Osteoblast (primary cell): Measurements from ENCODE around the gene THEM5. TPM values are rescaled to one million over a fixed set of nuclear protein-coding genes. Genes with fewer than 3 reads are reported as not detected.

Experiments
- DNase-seq: peaks from one replicate; pipeline ENCODE4 v3.0.0; 2011; ENCODE audit warnings: low spot score, mixed read lengths; ENCODE audit not compliant: insufficient read length; ENCODE audit errors: missing footprints
- H2AFZ ChIP-seq: 2 replicates; pipeline ENCODE4 v1.6.0; 2011; ENCODE audit warnings: mild to moderate bottlenecking, low read length
- H3K27ac ChIP-seq: 2 replicates; pipeline ENCODE4 v1.5.1; 2011; ENCODE audit warnings: mild to moderate bottlenecking, low read depth, low read length, moderate library complexity
- H3K27me3 ChIP-seq: 2 replicates; pipeline ENCODE4 v1.6.0; 2012; ENCODE audit warnings: mild to moderate bottlenecking, control low read depth, inconsistent platforms, low read length, moderate library complexity; ENCODE audit not compliant: insufficient read depth
- H3K36me3 ChIP-seq: 2 replicates; pipeline ENCODE4 v1.5.1; 2011; ENCODE audit warnings: mild to moderate bottlenecking, low read length, control low read depth, moderate library complexity; ENCODE audit not compliant: insufficient read depth
- H3K4me1 ChIP-seq: 2 replicates; pipeline ENCODE4 v1.5.1; 2011; ENCODE audit warnings: mild to moderate bottlenecking, low read length, control low read depth, moderate library complexity; ENCODE audit not compliant: insufficient read depth
- H3K4me2 ChIP-seq: 2 replicates; pipeline ENCODE4 v1.6.0; 2011; ENCODE audit warnings: mild to moderate bottlenecking, low read length; ENCODE audit not compliant: insufficient read depth
- H3K4me3 ChIP-seq: fragments of 200-600 bp; sonication (generic); 3 replicates; pipeline ENCODE4 v1.5.1; 2012; ENCODE audit warnings: mild to moderate bottlenecking, low read length, inconsistent platforms; ENCODE audit not compliant: insufficient read depth
- H3K79me2 ChIP-seq: 2 replicates; pipeline ENCODE4 v1.6.0; 2012; ENCODE audit warnings: mild to moderate bottlenecking, low read length, control low read depth, inconsistent platforms; ENCODE audit not compliant: insufficient read depth
- H3K9me3 ChIP-seq: 2 replicates; pipeline ENCODE4 v1.5.1; 2011; ENCODE audit warnings: low read depth, low read length, control low read depth
- H4K20me1 ChIP-seq: 2 replicates; pipeline ENCODE4 v1.6.0; 2012; ENCODE audit warnings: mild to moderate bottlenecking, low read length, control low read depth; ENCODE audit not compliant: insufficient read depth
- total RNA-seq: library from RNA; depleted of rRNA; stranded (reverse); fragments of >200 nt; gene quantifications from 2 replicates; pipeline ENCODE4 v1.2.3, GENCODE V29; 2012
- TF ChIP-seq, protein P1 (sequence below): IDR thresholded peaks from 2 replicates; pipeline ENCODE4 v1.5.1; 2011; ENCODE audit warnings: mild to moderate bottlenecking, low read depth, low read length, moderate library complexity; ENCODE audit errors: extremely low read depth

THEM5 gene
- total RNA-seq, 1 donor, result not detected

DNA sequence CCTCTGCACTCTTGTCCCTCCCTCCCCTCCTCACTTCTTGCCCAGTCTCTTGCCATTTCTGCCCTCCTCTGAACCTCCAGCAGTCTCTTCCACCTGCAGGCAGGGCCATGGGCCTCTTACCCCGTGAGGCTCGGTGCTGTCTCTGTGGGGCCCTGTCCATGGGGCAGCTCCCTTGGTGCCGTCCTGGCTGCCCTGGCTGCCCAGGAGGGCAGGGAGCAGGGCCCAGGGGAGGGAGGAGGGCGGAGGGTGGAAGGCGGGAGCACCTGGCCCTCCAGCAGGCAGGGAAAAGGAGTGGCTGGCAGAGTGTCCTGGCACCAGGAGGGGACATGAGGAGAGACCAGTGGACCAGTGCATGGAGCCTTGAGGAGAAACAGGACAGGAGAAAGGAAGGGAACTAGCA lies 21.9 kb downstream of the THEM5 start, which contains the start of gene RORC:
Gene RORC (minus strand): TSS at position 198 of the 400 bp plus-strand sequence. CDS start 38 bp downstream, at position 160.
- TF ChIP-seq, protein P1, sequence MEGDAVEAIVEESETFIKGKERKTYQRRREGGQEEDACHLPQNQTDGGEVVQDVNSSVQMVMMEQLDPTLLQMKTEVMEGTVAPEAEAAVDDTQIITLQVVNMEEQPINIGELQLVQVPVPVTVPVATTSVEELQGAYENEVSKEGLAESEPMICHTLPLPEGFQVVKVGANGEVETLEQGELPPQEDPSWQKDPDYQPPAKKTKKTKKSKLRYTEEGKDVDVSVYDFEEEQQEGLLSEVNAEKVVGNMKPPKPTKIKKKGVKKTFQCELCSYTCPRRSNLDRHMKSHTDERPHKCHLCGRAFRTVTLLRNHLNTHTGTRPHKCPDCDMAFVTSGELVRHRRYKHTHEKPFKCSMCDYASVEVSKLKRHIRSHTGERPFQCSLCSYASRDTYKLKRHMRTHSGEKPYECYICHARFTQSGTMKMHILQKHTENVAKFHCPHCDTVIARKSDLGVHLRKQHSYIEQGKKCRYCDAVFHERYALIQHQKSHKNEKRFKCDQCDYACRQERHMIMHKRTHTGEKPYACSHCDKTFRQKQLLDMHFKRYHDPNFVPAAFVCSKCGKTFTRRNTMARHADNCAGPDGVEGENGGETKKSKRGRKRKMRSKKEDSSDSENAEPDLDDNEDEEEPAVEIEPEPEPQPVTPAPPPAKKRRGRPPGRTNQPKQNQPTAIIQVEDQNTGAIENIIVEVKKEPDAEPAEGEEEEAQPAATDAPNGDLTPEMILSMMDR, result no peak
- DNase-seq, result no peak

DNA sequence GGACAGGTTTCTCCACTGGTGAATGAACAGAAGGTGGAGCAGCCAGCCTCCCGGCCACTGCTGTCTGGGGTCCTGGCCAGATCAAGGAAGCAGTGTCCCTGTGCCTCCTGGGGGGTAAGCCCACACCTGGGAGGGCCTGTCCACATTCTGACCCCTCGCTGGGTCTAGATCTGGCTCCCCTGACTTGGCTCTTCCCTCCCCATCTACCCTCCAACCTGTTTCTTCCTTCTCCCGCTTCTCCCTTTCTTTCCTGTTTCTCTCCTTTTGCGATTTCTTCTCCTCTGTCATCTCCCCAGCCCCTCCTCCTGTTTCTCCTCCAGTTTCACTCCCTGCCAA lies 22.3 kb downstream of the THEM5 start:
- H2AFZ ChIP-seq, result no peak overlapping the region
- H3K9me3 ChIP-seq, result no peaks in the 10 kb centered on the region
- H3K4me2 ChIP-seq, result no peak overlapping the region
- no peak overlapping the region for H3K4me3 ChIP-seq
- H3K27me3 ChIP-seq, result peaks cover 14% of the 10 kb centered on the region
- TF ChIP-seq, protein P1, result no peak
- no peaks in the 10 kb centered on the region for H3K36me3 ChIP-seq
- DNase-seq, result no peak
- no peaks in the 10 kb centered on the region for H3K4me1 ChIP-seq
- H4K20me1 ChIP-seq, result no peaks in the 10 kb centered on the region
- no peak overlapping the region for H3K27ac ChIP-seq
- no peaks in the 10 kb centered on the region for H3K79me2 ChIP-seq

More for the DNA sequence above, 21.9 kb downstream of the THEM5 start, which contains the start of gene RORC:
- Histone ChIP-seq H3K27me3 (peaks cover 17% of the 10 kb centered on the region), H4K20me1 (no peaks in the 10 kb centered on the region), H3K4me3 (no peak within 1 kb of the TSS), H3K27ac (no peak within 1 kb of the TSS), H3K4me1 (no peaks in the 10 kb centered on the region), H3K36me3 (no peaks in the 10 kb centered on the region), H3K4me2 (no peak within 1 kb of the TSS), H3K9me3 (no peaks in the 10 kb centered on the region), H3K79me2 (no peaks in the 10 kb centered on the region), H2AFZ (no peak within 1 kb of the TSS)

DNA sequence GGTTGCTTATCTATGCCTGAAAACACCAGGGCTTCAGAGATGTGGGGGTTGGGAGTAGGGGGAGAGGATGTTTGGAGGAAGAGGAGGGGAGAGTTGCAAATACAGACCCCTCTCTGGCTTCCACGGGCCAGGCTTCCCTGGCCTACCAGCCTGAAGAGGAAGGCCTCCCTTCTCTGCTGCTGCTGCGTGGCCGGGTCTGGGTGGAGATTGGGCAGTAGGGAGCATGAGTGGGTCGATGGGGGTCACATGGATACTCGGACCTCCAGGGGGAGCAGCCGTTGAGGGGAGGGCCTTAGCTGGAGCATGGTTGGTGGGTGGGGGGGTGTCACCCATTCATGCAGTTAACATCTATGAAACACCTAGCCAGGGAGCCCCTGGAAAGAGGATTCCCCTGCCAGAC lies 23.5 kb downstream of the THEM5 start:
- no peaks in the 10 kb centered on the region for H3K9me3 ChIP-seq
- TF ChIP-seq, protein P1, result no peak
- no peaks in the 10 kb centered on the region for H3K4me1 ChIP-seq
- H4K20me1 ChIP-seq, result no peaks in the 10 kb centered on the region
- no peaks in the 10 kb centered on the region for H3K79me2 ChIP-seq
- no peak overlapping the region for H3K4me2 ChIP-seq
- H3K27ac ChIP-seq, result no peak overlapping the region
- no peaks in the 10 kb centered on the region for H3K36me3 ChIP-seq
- DNase-seq, result no peak
- no peak overlapping the region for H2AFZ ChIP-seq
- peaks cover 8% of the 10 kb centered on the region for H3K27me3 ChIP-seq
- H3K4me3 ChIP-seq, result no peak overlapping the region

DNA sequence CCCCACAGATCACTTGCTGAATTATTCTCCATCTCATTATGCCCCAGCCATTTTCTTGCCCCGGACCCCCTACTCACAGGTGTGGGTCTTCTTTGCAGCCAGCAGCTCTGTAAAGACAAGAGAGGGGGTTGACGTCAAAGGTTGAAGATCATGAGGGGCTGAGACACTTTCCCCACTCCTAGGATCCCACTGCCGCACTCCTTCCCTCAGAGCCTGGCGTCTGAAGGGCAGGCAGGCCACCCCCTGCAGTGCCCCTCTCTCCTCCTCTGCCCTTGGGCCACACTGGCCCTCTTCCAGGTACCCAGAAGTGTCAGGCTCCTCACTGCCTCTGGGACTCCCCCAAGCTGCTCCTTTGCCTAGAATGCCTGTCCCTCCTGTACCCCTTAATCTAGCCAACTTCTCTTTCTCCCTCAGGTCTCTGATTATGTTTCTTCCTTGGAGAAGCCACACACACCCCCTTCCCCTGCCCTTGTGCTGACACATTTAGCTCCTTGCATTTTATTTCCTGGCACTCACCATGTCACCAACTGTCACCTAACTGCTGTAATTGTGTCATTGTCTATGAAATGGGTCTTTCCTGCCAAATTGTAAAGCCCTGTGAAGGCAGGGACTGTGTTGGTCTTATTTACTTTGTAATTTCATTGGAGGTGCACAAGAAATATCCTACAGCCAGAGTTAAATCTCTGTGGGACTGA lies 24.0 kb downstream of the THEM5 start:
- no peak overlapping the region for H2AFZ ChIP-seq
- no peaks in the 10 kb centered on the region for H3K4me1 ChIP-seq
- no peak overlapping the region for H3K4me2 ChIP-seq
- H3K79me2 ChIP-seq, result no peaks in the 10 kb centered on the region
- H3K9me3 ChIP-seq, result no peaks in the 10 kb centered on the region
- no peak overlapping the region for H3K27ac ChIP-seq
- no peak for DNase-seq
- peaks cover 10% of the 10 kb centered on the region for H3K27me3 ChIP-seq
- H3K36me3 ChIP-seq, result no peaks in the 10 kb centered on the region
- no peaks in the 10 kb centered on the region for H4K20me1 ChIP-seq
- no peak overlapping the region for H3K4me3 ChIP-seq
- TF ChIP-seq, protein P1, result no peak
